HCT116 (cell line): ENCODE results near the gene RELB. TPM values are rescaled to one million over a fixed set of nuclear protein-coding genes. Genes with fewer than 3 reads are reported as not detected.

Experiments
- ATAC-seq: fragments of 200-7000 bp; cut with Tn5 transposase; 2 replicates; pipeline ENCODE4 v1.9.1; 2020; ENCODE audit warnings: mild to moderate bottlenecking, moderate library complexity
- BruUV-seq: library from RNA; stranded (reverse); fragments of 400-500 nt; replicated peaks from 2 replicates; lab custom pipeline; 2021; lab: Mats Ljungman, UMichigan
- CTCF ChIA-PET: fragments of 300-600 bp; sonication (Branson Sonifier 250); formaldehyde crosslinking; loops from one replicate; lab custom pipeline; 2021; ENCODE audit warnings: antibody characterized with exemption; lab: Charles Lee
- POLR2A ChIA-PET: fragments of 300-600, 350-600 bp; sonication (Branson Sonifier 250); formaldehyde crosslinking; loops from one replicate; lab custom pipeline; 2021; ENCODE audit warnings: antibody characterized with exemption; lab: Charles Lee
- RAD21 ChIA-PET, 2 experiments: fragments of 300-600 bp; sonication (Branson Sonifier 250); formaldehyde crosslinking; loops; one replicate each; lab custom pipeline; 2023; ENCODE audit warnings: low total read pairs in 2 of 2; ENCODE audit not compliant: uncharacterized antibody in 2 of 2, unreplicated experiment in 2 of 2, low non-redundant PET in 1 of 2; lab: Charles Lee
- DNase-seq: peaks from one replicate; pipeline ENCODE4 v3.0.0-alpha.2; 2010; ENCODE audit warnings: low read depth, low spot score
- H2AFZ ChIP-seq: fragments of 200-600 bp; shearing (Covaris generic), sonication (generic); 2 replicates; pipeline ENCODE4 v1.6.1; 2017; ENCODE audit warnings: low read depth, mixed run types, mixed read lengths, antibody characterized with exemption, low read length; ENCODE audit not compliant: poor library complexity, severe bottlenecking
- H3K27ac ChIP-seq: 2 replicates; pipeline ENCODE4 v1.5.1; 2012; ENCODE audit warnings: low read depth, low read length
- H3K27me3 ChIP-seq: fragments of 200-600 bp; sonication (generic); 2 replicates; pipeline ENCODE4 v1.6.1; 2016; ENCODE audit warnings: mixed run types, low read length, mixed read lengths; ENCODE audit not compliant: insufficient read depth
- H3K36me3 ChIP-seq, 2 experiments: fragments of 200-500 bp in 1 of 2; fragments of 200-600 bp in 1 of 2; sonication (Bioruptor generic) in 1 of 2; sonication (generic) in 1 of 2; 2 replicates each; pipeline versions ENCODE4 v1.5.1 to v1.6.1; 2014 to 2016; ENCODE audit warnings: low read length in 2 of 2, inconsistent platforms in 1 of 2, mixed read lengths in 1 of 2, mixed run types in 1 of 2; ENCODE audit not compliant: insufficient read depth in 2 of 2, control insufficient read depth in 1 of 2
- H3K4me1 ChIP-seq, 2 experiments: fragments of 200-600 bp in 1 of 2; sonication (generic) in 1 of 2; 2 replicates each; pipeline versions ENCODE4 v1.5.1 to v1.6.1; 2012 to 2017; ENCODE audit warnings: low read length in 2 of 2, inconsistent platforms in 1 of 2, mild to moderate bottlenecking in 1 of 2, mixed read lengths in 1 of 2, mixed run types in 1 of 2, moderate library complexity in 1 of 2; ENCODE audit not compliant: insufficient read depth in 2 of 2, control insufficient read depth in 1 of 2
- H3K4me2 ChIP-seq: fragments of 200-600 bp; sonication (generic); 2 replicates; pipeline ENCODE4 v1.6.1; 2017; ENCODE audit warnings: mixed run types, low read length, mixed read lengths
- H3K4me3 ChIP-seq, 2 experiments: fragments of 200-600 bp in 1 of 2; sonication (generic) in 1 of 2; replicated peaks in 1 of 2; 2 replicates each; pipeline ENCODE4 v1.5.1; 2011 to 2016; ENCODE audit warnings: low read length in 2 of 2, control low read depth in 1 of 2, low read depth in 1 of 2, mild to moderate bottlenecking in 1 of 2, mixed read lengths in 1 of 2, mixed run types in 1 of 2
- H3K79me2 ChIP-seq: fragments of 200-600 bp; sonication (generic); 2 replicates; pipeline ENCODE4 v1.6.1; 2017; ENCODE audit warnings: mild to moderate bottlenecking, mixed run types, low read length, moderate library complexity, mixed read lengths; ENCODE audit not compliant: insufficient read depth
- H3K9ac ChIP-seq: fragments of 200-600 bp; sonication (generic); 2 replicates; pipeline ENCODE4 v1.6.1; 2016; ENCODE audit warnings: low read length, mixed read lengths
- H3K9me2 ChIP-seq: fragments of 200-600 bp; sonication (generic), shearing (Covaris generic); 2 replicates; pipeline ENCODE4 v1.6.1; 2017; ENCODE audit warnings: mixed run types, mild to moderate bottlenecking, moderate library complexity; ENCODE audit not compliant: insufficient read depth
- H3K9me3 ChIP-seq, 2 experiments: fragments of 200-500 bp in 1 of 2; fragments of 200-600 bp in 1 of 2; sonication (Bioruptor generic) in 1 of 2; sonication (generic) in 1 of 2; 2 replicates each; pipeline ENCODE4 v1.6.1; 2014 to 2017; ENCODE audit warnings: low read length in 2 of 2, mixed read lengths in 2 of 2, inconsistent platforms in 1 of 2, low read depth in 1 of 2, mild to moderate bottlenecking in 1 of 2, mixed run types in 1 of 2, moderate library complexity in 1 of 2; ENCODE audit not compliant: control insufficient read depth in 1 of 2, insufficient read depth in 1 of 2
- H4K20me1 ChIP-seq: fragments of 200-600 bp; sonication (generic), shearing (Covaris generic); 2 replicates; pipeline ENCODE4 v1.6.1; 2017; ENCODE audit warnings: mixed run types, mild to moderate bottlenecking, moderate library complexity; ENCODE audit not compliant: insufficient read depth
- EGR1 ChIP-seq: IDR thresholded peaks from 2 replicates; pipeline ENCODE4 v1.6.1; 2012; ENCODE audit warnings: low read depth
- EZH2 ChIP-seq: fragments of 200-600 bp; sonication (generic); IDR thresholded peaks from 2 replicates; pipeline ENCODE4 v1.6.1; 2017; ENCODE audit warnings: antibody characterized with exemption, mixed run types
- FOSL1 ChIP-seq: IDR thresholded peaks from 2 replicates; pipeline ENCODE4 v1.6.1; 2012; ENCODE audit warnings: low read depth
- POLR2A ChIP-seq: IDR thresholded peaks from 2 replicates; pipeline ENCODE4 v1.7.0; 2011; ENCODE audit warnings: borderline replicate concordance; ENCODE audit not compliant: insufficient read depth, insufficient read length; ENCODE audit errors: extremely low read depth
- SIN3A ChIP-seq: IDR thresholded peaks from 2 replicates; pipeline ENCODE4 v1.6.1; 2012; ENCODE audit warnings: low read depth
- SP1 ChIP-seq: IDR thresholded peaks from 2 replicates; pipeline ENCODE4 v1.6.1; 2012; ENCODE audit warnings: low read depth
- TCF7L2 ChIP-seq: IDR thresholded peaks from 2 replicates; pipeline ENCODE4 v1.7.0; 2011; ENCODE audit warnings: borderline replicate concordance, inconsistent platforms; ENCODE audit not compliant: insufficient read depth, insufficient read length; ENCODE audit errors: extremely low read depth
- ZNF274 ChIP-seq: fragments of 200-500 bp; sonication (Bioruptor generic); IDR thresholded peaks from 2 replicates; pipeline ENCODE4 v1.6.1; 2014; ENCODE audit warnings: mild to moderate bottlenecking, low read depth, low read length, inconsistent platforms
- intact Hi-C: fragments of 100-400 bp; cut with micrococcal nuclease; formaldehyde crosslinking; loops from 2 replicates; pipeline ENCODE4 v1.10.0; 2022
- total RNA-seq: library from RNA; stranded (reverse); gene quantifications from one replicate; pipeline ENCODE4 v1.2.1, GENCODE V29; 2021; ENCODE audit not compliant: unreplicated experiment
- TF ChIP-seq, protein P1 (sequence below): IDR thresholded peaks from 2 replicates; pipeline ENCODE4 v1.6.1; 2012
- TF ChIP-seq, protein P2 (sequence below): IDR thresholded peaks from 2 replicates; pipeline ENCODE4 v1.6.1; 2012; ENCODE audit warnings: low read depth
- TF ChIP-seq, protein P3 (sequence below): IDR thresholded peaks from 2 replicates; pipeline ENCODE4 v1.6.1; 2012

RELB gene
- total RNA-seq, 1 experiment from 2014 or later = 12.9 TPM

DNA sequence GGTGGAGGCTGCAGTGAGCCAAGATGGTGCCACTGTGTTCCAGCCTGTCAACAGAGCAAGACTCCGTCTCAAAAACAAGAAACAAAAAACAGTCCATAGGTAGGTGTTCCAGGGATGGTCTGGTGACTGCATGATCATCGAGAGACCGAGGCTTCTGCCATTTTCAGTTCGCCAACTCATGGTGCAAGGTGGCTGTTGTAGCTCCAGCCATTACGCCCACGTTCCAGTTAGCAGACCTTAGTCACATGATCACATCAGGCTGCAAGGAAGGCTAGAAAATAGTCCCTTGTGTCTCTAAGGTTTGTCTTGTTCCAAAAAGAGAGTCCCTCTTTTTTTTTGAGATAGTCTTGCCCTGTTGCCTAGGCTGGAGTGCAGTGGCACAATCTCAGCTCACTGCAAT is 34.5 kb downstream of the RELB start:
- Histone ChIP-seq H3K79me2 (peaks cover 18% of the 10 kb centered on the region), H3K27me3 (no peaks in the 10 kb centered on the region), H3K27ac (no peak overlapping the region), H3K9ac (no peak overlapping the region), H4K20me1 (peaks cover 12% of the 10 kb centered on the region; the same call in 1 of the 2 replicates), H3K9me2 (no peaks in the 10 kb centered on the region), H3K9me3 (no peaks in the 10 kb centered on the region), H2AFZ (no peak overlapping the region), H3K4me1 (peaks cover 7 to 9% of the 10 kb centered on the region in 2 experiments), H3K36me3 (peaks cover 3 to 10% of the 10 kb centered on the region in 2 experiments; a peak in 2 of 4 replicates), H3K4me3 (no peak overlapping the region)
- no peak for DNase-seq
- ChIA-PET RAD21 (no interaction called here), CTCF (no interaction called here), POLR2A (no interaction called here)
- intact Hi-C loops = no loop called here
- no TSS peak for BruUV-seq
- no peak for ATAC-seq
- TF ChIP-seq, protein P1, sequence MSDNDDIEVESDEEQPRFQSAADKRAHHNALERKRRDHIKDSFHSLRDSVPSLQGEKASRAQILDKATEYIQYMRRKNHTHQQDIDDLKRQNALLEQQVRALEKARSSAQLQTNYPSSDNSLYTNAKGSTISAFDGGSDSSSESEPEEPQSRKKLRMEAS = no peak
- TF ChIP-seq ZNF274 (no peak), POLR2A (no peak), EZH2 (no peak), FOSL1 (no peak), TCF7L2 (no peak), SIN3A (no peak), SP1 (no peak), EGR1 (no peak)
- TF ChIP-seq, protein P2, sequence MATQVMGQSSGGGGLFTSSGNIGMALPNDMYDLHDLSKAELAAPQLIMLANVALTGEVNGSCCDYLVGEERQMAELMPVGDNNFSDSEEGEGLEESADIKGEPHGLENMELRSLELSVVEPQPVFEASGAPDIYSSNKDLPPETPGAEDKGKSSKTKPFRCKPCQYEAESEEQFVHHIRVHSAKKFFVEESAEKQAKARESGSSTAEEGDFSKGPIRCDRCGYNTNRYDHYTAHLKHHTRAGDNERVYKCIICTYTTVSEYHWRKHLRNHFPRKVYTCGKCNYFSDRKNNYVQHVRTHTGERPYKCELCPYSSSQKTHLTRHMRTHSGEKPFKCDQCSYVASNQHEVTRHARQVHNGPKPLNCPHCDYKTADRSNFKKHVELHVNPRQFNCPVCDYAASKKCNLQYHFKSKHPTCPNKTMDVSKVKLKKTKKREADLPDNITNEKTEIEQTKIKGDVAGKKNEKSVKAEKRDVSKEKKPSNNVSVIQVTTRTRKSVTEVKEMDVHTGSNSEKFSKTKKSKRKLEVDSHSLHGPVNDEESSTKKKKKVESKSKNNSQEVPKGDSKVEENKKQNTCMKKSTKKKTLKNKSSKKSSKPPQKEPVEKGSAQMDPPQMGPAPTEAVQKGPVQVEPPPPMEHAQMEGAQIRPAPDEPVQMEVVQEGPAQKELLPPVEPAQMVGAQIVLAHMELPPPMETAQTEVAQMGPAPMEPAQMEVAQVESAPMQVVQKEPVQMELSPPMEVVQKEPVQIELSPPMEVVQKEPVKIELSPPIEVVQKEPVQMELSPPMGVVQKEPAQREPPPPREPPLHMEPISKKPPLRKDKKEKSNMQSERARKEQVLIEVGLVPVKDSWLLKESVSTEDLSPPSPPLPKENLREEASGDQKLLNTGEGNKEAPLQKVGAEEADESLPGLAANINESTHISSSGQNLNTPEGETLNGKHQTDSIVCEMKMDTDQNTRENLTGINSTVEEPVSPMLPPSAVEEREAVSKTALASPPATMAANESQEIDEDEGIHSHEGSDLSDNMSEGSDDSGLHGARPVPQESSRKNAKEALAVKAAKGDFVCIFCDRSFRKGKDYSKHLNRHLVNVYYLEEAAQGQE = no peak
- TF ChIP-seq, protein P3, sequence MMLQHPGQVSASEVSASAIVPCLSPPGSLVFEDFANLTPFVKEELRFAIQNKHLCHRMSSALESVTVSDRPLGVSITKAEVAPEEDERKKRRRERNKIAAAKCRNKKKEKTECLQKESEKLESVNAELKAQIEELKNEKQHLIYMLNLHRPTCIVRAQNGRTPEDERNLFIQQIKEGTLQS = no peak
- TF ChIP-seq, all 23 proteins: peak for 0
- no peak overlapping the region for H3K4me2 ChIP-seq
